Measurements from ENCODE around the gene NIBAN1. TPM values are rescaled to one million over a fixed set of nuclear protein-coding genes. Genes with fewer than 3 reads are reported as not detected.
A peak's percentile ranks its signal among the peaks of the same experiment; 100 is the strongest.
"Not testable (repeated sequence)": the region's sequence is repeated elsewhere in the genome, so short reads cannot be mapped to it uniquely, and the experiment has no call there.

The NIBAN1 gene
- total RNA-seq, 1 experiment from 2014 or later, result 8.1 TPM

DNA sequence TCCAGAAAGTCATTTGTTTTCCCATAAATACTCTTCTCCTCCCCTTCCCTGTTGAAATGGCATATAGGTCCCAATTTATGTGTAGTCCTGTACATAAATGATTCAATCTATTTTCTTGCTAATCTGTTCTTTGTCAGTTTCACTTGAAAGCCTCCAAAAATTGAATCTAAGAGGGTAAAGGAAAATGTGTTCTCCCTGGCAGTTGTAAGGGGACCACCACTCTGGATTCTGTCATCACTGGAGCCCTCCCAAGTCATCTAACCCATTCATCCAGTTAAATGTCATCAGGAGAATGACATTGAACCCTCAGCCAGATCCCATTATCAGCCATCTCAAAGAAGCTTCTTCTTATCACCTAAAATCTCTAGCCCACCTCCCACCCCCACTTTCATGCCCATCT lies 36.1 kb upstream of the NIBAN1 start (continued):
- TF ChIP-seq, protein P1, sequence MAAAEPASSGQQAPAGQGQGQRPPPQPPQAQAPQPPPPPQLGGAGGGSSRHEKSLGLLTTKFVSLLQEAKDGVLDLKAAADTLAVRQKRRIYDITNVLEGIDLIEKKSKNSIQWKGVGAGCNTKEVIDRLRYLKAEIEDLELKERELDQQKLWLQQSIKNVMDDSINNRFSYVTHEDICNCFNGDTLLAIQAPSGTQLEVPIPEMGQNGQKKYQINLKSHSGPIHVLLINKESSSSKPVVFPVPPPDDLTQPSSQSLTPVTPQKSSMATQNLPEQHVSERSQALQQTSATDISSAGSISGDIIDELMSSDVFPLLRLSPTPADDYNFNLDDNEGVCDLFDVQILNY (CRISPR knock-in tag; IDR thresholded peaks at IDR 0.05), result no peak
- TF ChIP-seq, protein P2, sequence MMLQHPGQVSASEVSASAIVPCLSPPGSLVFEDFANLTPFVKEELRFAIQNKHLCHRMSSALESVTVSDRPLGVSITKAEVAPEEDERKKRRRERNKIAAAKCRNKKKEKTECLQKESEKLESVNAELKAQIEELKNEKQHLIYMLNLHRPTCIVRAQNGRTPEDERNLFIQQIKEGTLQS (CRISPR knock-in tag; conservative IDR thresholded peaks at IDR 0.05), result no peak
- TF ChIP-seq, protein P3, sequence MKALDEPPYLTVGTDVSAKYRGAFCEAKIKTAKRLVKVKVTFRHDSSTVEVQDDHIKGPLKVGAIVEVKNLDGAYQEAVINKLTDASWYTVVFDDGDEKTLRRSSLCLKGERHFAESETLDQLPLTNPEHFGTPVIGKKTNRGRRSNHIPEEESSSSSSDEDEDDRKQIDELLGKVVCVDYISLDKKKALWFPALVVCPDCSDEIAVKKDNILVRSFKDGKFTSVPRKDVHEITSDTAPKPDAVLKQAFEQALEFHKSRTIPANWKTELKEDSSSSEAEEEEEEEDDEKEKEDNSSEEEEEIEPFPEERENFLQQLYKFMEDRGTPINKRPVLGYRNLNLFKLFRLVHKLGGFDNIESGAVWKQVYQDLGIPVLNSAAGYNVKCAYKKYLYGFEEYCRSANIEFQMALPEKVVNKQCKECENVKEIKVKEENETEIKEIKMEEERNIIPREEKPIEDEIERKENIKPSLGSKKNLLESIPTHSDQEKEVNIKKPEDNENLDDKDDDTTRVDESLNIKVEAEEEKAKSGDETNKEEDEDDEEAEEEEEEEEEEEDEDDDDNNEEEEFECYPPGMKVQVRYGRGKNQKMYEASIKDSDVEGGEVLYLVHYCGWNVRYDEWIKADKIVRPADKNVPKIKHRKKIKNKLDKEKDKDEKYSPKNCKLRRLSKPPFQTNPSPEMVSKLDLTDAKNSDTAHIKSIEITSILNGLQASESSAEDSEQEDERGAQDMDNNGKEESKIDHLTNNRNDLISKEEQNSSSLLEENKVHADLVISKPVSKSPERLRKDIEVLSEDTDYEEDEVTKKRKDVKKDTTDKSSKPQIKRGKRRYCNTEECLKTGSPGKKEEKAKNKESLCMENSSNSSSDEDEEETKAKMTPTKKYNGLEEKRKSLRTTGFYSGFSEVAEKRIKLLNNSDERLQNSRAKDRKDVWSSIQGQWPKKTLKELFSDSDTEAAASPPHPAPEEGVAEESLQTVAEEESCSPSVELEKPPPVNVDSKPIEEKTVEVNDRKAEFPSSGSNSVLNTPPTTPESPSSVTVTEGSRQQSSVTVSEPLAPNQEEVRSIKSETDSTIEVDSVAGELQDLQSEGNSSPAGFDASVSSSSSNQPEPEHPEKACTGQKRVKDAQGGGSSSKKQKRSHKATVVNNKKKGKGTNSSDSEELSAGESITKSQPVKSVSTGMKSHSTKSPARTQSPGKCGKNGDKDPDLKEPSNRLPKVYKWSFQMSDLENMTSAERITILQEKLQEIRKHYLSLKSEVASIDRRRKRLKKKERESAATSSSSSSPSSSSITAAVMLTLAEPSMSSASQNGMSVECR (CRISPR knock-in tag; IDR thresholded peaks at IDR 0.05; ENCODE audit: borderline replicate concordance), result no peak
- TF ChIP-seq NFATC4 (CRISPR knock-in tag; IDR thresholded peaks at IDR 0.05), result no peak
- no peak for TF ChIP-seq ZBTB21 (CRISPR knock-in tag; IDR thresholded peaks at IDR 0.05; ENCODE audit: borderline replicate concordance)

DNA sequence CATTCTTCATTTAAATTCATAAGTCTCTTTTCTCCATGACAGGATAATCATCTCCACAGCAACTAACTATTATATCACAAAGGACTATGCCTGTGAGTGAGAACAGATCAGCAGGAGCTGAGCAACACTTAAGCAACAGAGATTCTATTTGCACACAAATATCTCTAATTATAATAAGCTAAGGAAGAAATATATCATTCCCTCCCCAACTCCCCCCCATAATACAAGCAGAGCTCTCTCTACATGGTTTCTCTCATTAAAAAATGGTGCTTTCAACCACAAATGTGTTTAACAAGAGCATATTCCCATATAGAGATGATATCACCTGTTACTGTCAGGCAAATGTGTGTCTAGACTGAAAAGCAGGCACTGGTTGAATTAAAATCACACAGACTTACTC lies 34.5 kb upstream of the NIBAN1 start:
- no peaks in the 10 kb centered on the region for H3K4me1 Mint-ChIP-seq
- H3K36me3 Mint-ChIP-seq, result no peaks in the 10 kb centered on the region
- DNase-seq (ENCODE audit: low spot score), result no peak
- ChIA-PET POLR2A (interaction anchor here (0.6 kb wide), 1 partner anchor 795 kb away, joined by 3 read pairs; no protein-coding TSS in a partner anchor), CTCF (interaction anchor here (0.6 kb wide), 1 partner anchor 551 kb away, joined by 3 read pairs; no protein-coding TSS in a partner anchor)
- no peaks in the 10 kb centered on the region for H3K27me3 Mint-ChIP-seq (ENCODE audit: low read depth)
- H3K9me3 Mint-ChIP-seq, result peaks cover 4% of the 10 kb centered on the region; the same call in 1 of the 2 replicates
- no peak for ATAC-seq
- no peak for TF ChIP-seq KAT7 (CRISPR knock-in tag; IDR thresholded peaks at IDR 0.05; ENCODE audit: borderline replicate concordance)
- TF ChIP-seq, protein P4, sequence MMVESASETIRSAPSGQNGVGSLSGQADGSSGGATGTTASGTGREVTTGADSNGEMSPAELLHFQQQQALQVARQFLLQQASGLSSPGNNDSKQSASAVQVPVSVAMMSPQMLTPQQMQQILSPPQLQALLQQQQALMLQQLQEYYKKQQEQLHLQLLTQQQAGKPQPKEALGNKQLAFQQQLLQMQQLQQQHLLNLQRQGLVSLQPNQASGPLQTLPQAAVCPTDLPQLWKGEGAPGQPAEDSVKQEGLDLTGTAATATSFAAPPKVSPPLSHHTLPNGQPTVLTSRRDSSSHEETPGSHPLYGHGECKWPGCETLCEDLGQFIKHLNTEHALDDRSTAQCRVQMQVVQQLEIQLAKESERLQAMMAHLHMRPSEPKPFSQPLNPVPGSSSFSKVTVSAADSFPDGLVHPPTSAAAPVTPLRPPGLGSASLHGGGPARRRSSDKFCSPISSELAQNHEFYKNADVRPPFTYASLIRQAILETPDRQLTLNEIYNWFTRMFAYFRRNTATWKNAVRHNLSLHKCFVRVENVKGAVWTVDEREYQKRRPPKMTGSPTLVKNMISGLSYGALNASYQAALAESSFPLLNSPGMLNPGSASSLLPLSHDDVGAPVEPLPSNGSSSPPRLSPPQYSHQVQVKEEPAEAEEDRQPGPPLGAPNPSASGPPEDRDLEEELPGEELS (CRISPR knock-in tag; IDR thresholded peaks at IDR 0.05), result no peak
- TF ChIP-seq, protein P5, sequence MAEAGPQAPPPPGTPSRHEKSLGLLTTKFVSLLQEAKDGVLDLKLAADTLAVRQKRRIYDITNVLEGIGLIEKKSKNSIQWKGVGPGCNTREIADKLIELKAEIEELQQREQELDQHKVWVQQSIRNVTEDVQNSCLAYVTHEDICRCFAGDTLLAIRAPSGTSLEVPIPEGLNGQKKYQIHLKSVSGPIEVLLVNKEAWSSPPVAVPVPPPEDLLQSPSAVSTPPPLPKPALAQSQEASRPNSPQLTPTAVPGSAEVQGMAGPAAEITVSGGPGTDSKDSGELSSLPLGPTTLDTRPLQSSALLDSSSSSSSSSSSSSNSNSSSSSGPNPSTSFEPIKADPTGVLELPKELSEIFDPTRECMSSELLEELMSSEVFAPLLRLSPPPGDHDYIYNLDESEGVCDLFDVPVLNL (CRISPR knock-in tag; IDR thresholded peaks at IDR 0.05; ENCODE audit: borderline replicate concordance, low read depth), result no peak
- TF ChIP-seq ELF4 (CRISPR knock-in tag; IDR thresholded peaks at IDR 0.05; ENCODE audit: low read depth), result no peak
- TF ChIP-seq, protein P1 (CRISPR knock-in tag; IDR thresholded peaks at IDR 0.05), result no peak
- TF ChIP-seq EMX1 (CRISPR knock-in tag; IDR thresholded peaks at IDR 0.05), result no peak
- TF ChIP-seq, protein P6, sequence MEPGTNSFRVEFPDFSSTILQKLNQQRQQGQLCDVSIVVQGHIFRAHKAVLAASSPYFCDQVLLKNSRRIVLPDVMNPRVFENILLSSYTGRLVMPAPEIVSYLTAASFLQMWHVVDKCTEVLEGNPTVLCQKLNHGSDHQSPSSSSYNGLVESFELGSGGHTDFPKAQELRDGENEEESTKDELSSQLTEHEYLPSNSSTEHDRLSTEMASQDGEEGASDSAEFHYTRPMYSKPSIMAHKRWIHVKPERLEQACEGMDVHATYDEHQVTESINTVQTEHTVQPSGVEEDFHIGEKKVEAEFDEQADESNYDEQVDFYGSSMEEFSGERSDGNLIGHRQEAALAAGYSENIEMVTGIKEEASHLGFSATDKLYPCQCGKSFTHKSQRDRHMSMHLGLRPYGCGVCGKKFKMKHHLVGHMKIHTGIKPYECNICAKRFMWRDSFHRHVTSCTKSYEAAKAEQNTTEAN (CRISPR knock-in tag; IDR thresholded peaks at IDR 0.05), result no peak
- TF ChIP-seq, protein P7, sequence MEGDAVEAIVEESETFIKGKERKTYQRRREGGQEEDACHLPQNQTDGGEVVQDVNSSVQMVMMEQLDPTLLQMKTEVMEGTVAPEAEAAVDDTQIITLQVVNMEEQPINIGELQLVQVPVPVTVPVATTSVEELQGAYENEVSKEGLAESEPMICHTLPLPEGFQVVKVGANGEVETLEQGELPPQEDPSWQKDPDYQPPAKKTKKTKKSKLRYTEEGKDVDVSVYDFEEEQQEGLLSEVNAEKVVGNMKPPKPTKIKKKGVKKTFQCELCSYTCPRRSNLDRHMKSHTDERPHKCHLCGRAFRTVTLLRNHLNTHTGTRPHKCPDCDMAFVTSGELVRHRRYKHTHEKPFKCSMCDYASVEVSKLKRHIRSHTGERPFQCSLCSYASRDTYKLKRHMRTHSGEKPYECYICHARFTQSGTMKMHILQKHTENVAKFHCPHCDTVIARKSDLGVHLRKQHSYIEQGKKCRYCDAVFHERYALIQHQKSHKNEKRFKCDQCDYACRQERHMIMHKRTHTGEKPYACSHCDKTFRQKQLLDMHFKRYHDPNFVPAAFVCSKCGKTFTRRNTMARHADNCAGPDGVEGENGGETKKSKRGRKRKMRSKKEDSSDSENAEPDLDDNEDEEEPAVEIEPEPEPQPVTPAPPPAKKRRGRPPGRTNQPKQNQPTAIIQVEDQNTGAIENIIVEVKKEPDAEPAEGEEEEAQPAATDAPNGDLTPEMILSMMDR (IDR thresholded peaks at IDR 0.05), result no peak
- TF ChIP-seq, protein P8, sequence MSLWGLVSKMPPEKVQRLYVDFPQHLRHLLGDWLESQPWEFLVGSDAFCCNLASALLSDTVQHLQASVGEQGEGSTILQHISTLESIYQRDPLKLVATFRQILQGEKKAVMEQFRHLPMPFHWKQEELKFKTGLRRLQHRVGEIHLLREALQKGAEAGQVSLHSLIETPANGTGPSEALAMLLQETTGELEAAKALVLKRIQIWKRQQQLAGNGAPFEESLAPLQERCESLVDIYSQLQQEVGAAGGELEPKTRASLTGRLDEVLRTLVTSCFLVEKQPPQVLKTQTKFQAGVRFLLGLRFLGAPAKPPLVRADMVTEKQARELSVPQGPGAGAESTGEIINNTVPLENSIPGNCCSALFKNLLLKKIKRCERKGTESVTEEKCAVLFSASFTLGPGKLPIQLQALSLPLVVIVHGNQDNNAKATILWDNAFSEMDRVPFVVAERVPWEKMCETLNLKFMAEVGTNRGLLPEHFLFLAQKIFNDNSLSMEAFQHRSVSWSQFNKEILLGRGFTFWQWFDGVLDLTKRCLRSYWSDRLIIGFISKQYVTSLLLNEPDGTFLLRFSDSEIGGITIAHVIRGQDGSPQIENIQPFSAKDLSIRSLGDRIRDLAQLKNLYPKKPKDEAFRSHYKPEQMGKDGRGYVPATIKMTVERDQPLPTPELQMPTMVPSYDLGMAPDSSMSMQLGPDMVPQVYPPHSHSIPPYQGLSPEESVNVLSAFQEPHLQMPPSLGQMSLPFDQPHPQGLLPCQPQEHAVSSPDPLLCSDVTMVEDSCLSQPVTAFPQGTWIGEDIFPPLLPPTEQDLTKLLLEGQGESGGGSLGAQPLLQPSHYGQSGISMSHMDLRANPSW (CRISPR knock-in tag; conservative IDR thresholded peaks at IDR 0.05; ENCODE audit: low read depth), result no peak
- H3K4me3 Mint-ChIP-seq, result no peak overlapping the region
- H3K27ac Mint-ChIP-seq, result no peak overlapping the region

DNA sequence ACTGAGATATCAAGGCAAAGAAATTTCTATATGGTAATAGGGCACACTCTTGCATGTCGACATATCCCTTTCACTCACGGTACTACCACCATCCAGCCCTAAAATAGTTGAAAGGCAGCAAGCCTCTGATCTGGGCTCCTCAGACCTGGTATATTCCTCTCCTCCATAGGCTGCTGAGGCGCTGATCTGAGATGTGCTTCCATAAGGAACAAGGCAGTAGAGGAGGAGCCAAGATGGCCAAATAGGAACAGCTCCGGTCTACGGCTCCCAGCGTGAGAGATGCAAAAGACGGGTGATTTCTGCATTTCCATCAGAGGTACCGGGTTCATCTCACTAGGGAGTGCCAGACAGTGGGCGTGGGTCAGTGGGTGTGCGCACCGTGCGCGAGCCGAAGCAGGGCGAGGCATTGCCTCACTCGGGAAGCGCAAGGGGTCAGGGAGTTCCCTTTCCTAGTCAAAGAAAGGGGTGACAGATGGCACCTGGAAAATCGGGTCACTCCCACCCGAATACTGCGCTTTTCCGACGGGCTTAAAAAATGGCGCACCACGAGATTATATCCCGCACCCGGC lies 27.1 kb upstream of the NIBAN1 start:
- not testable (repeated sequence) for H3K27ac Mint-ChIP-seq
- H3K4me3 Mint-ChIP-seq, result peak overlapping the region; percentile 32

More for the DNA sequence above, 27.1 kb upstream of the NIBAN1 start:
- H3K27me3 Mint-ChIP-seq (ENCODE audit: low read depth); H3K4me1 Mint-ChIP-seq; H3K36me3 Mint-ChIP-seq; POLR2A ChIA-PET; DNase-seq (ENCODE audit: low spot score); CTCF ChIA-PET: not testable (repeated sequence)
- peak; percentile 38; the same call in 1 of the 2 replicates for ATAC-seq
- H3K9me3 Mint-ChIP-seq, result peaks cover 18% of the 10 kb centered on the region
